CD4-positive, alpha-beta T cell treated with Interleukin-12 subunit alpha and Interleukin-12 subunit beta, for 1 hour (primary cell): ENCODE data around the gene ETV7.

ENCODE experiments used
- DNase-seq: peaks from one replicate; pipeline ENCODE4 v3.0.0-alpha.2; 2020

ETV7 gene

GRCh38 chr6:36337814-36338213, 49.7 kb downstream of the ETV7 start:
- no peak for DNase-seq

GRCh38 chr6:36336779-36337241, 50.7 kb downstream of the ETV7 start, which contains the start of gene BNIP5:
BNIP5 (minus strand) TSS chr6:36336888; CDS start chr6:36330690, 6,198 bp downstream.
- peak; percentile 29 for DNase-seq

DNA sequence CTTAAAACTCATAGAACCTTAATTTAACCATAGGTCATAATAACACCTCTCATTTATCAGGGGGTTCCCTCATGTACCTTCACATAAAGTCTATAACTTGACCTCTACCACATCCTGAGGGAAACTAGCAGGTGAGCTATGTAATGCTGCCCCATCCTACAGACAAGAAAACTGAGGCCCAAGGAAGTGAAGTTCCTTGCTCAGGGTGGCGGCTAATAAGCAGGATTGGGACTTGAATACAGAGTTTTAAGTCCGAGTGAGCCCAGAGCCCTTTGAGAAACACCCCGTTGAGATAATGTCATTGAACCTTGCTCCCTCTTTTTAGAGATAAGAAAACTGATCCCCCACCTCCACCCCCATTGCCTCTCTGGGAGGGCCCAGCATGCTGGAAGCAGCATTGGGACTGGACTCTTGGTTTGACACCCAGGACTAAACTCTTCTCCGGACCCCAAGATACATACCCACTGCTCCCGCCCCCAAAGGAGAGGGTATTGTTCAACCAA, 51.2 kb downstream of the ETV7 start:
- no peak for DNase-seq

- DNase-seq = no peak
Observed at GRCh38 chr6:36335465-36336207, 51.8 kb downstream of the ETV7 start.

DNA sequence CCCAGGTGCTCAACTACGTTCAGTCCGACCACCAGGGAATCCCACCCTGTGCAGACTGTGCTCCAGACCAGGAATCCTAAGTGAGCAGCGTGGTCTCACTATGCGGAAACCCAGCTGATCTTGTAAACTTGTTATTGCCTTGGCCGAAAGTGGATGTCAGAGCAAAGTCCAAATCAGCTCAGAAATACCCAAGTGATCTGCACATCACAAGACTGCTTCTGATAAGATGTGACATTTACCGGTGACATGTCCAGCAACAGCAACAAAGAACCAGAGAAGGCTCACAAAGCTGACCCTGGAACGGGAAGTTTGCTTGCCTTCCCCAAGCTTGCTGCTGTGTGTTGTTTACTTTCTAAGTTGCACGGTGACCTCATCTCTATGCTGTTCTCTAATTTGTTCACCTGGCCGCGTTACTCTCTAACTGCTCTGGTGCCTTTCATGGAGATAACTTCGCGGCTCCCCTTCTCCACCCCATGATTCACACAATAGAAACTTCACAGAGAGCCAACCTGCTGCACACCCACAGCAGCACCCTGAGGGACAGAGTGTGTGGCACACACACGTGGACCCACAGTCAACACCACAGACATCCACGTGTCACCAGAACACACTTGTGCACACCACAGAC, 52.5 kb downstream of the ETV7 start:
- DNase-seq = no peak

DNA sequence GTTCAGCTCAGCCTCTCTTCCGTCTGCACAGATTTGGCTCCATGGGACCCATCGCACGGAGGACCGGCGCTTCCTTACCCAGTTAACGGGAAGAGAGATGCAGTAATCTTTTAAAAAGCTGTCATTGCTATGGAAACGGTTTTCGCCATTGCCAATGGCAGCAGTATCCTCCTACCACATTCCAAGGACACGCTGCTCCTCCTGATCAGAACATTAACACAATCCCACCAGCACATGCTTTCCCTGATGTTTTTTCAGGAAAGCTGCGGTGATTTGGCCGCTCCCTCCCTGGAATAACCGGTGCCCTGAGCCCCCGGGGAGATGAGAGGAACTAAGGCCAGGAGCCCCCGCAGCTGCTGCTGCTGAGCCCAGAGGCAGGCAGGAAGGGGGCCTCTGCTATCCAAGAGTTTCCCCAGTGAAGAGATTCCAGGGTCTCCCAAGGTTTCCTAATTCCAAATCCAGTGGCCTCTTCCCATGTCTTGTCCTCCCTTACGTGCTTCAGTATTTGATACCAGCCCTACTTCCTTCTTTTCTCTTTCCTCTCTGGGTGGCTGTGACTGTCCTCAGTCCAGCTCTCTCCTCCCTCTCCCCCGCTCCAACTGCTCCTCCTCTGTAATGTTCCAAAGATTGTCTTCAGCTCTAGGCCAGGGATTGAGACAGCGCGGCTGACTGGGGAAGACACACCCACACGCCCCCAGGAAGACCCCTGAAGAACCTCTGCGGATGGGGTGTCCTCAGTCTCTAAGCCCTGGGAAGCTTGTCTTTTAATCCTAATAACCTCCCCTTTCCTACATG, 53.3 kb downstream of the ETV7 start:
- no peak for DNase-seq

DNA sequence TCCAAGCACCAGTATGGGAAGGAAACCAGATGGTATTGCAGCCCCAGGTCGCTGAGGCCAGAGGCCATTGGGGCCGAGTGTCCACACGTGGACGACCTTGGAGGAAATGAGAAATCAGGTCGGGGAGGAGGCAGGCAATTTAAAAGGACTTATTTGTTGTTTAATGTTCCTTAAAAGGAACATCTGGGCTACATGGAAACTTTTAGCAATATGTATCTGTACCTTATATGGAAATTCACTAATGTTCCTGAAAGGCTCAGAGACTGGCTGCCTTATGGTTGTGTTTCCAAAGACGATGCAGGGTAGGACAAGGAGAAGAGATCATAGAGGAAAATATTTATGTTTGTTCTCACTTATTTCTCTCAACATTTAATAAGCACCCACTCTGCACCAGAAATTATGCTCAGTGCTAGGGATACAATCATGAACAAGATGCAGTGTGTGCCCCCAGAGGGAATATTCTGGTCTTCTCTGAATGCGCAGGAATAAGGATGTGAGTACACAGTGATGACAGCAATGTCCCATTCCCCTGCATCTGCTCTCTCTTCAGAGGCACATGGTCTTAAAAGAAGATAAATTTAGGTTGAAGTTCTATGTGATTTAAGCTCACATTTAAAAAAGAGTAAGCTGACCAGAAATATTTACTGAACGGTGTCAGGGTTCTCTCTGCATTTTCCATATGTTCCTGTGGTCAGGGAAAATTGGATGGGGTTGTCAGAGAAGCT, 54.1 kb downstream of the ETV7 start:
- DNase-seq = no peak

DNA sequence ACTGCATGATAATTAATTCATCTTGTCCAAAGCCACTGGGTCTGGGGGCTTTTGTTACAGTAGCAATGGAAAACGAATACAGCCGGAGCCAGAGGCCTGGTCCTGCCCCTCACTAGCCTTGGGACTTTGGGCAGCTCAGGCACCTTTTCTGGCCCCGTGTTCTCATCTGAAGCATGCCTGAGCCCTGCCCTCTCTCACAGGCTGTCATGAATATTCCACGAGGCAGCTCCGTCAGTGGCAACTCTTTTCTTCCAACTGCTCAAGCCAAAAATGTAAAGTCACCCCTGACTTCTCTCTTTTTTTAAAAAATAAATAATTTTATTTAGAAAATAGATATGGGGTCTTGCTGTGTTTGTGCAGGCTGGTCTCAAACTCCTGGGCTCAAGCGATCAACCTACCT, 56.1 kb downstream of the ETV7 start:
- no peak for DNase-seq

- DNase-seq = no peak
Observed at GRCh38 chr6:36330366-36330765, 57.1 kb downstream of the ETV7 start.

DNA sequence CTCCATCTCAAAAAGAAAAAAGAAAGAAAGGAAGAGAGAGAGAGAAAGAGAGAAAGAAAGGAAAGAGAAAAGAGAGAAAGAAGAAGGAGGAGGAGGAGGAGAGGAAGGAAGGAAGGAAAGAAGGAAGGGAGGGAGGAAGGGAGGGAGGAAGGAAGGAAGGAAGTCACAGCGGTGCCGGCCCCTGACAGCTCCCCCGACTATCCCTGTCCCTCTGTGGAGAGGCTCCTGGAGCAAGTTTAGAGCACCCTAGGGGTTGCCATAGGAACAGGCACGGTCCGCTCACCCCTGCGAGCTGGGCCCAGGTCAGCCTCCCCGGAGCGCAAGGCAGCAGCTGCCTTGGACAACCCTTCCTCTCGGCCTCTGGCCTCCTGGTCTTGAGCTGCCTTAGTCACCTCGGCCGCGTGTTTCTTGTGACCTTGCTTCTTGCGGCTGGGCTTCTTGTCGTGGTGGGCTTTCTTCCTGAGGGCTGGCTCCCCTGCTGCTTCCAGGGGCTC, 57.6 kb downstream of the ETV7 start:
- DNase-seq = no peak

DNA sequence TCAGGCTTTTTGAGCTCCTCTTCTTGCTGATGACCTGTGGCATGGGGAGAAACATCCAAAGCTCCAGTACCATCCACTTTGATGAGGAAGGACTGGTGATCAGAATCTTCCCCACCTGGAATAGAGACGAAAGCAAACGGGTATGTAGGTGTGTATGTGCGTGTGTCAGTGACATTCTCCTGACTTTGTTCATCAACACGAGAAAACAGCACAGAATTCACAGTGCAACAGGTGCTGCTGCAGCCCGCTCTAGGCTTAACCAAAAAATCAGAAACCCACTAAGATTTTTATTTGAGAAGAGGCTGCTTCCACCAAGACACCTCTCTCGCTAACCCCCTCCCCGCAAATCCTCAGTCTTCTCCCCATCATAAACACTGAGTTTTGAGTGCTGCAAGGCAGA, 58.9 kb downstream of the ETV7 start:
- DNase-seq = no peak

DNA sequence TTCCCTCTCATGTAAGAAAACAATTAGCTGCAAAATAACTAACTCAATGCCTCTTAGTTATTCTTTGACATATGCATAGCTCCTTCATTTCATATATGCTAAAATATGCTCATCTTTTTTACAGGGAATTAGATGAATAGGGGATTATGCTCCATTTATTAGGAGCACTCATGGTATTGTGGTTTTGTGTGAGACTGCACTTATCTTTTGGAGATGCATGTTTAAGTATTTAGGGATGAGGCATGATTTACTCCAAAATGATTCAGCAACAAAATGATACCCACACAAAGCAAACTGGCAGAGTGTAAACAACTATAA, 59.6 kb downstream of the ETV7 start:
- no peak for DNase-seq

DNA sequence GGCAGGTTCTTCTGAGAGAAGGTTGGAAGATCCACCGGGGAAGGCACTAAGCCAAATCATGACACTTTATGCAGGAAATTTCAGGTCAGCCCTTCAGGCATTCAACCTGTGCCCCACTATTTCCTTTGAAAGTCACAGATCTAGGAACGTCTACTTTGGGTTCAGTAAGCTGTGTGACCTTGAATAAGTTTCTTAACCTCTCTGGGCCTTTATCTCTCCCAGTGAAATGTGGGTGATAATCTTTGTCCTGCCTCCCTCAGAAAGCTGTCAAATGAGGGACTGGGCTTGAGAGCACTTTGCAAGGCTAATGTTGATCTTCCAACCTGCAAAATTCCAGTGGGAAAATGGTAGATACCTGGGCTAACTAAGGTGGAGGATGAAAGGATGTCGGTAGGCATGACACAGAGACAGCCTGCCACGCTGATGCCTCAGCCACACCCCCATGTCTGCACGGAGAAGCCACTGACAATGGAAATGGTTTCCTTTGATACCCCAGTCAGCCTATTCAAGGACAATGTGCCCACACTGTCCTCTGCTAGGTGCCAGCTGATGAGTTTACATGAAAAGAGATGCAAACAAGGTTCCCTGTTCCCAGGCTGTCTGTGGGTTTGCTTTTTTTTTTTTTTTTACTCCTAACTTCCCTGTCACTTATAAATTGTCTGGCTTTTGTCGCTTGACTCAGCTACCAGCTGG, 60.1 kb downstream of the ETV7 start:
- DNase-seq = no peak

- DNase-seq = no peak
Observed at GRCh38 chr6:36326356-36326995, 61.0 kb downstream of the ETV7 start.

- DNase-seq = no peak
Observed at GRCh38 chr6:36324715-36325114, 62.8 kb downstream of the ETV7 start.

- no peak for DNase-seq
Observed at GRCh38 chr6:36324191-36324590, 63.3 kb downstream of the ETV7 start.

DNA sequence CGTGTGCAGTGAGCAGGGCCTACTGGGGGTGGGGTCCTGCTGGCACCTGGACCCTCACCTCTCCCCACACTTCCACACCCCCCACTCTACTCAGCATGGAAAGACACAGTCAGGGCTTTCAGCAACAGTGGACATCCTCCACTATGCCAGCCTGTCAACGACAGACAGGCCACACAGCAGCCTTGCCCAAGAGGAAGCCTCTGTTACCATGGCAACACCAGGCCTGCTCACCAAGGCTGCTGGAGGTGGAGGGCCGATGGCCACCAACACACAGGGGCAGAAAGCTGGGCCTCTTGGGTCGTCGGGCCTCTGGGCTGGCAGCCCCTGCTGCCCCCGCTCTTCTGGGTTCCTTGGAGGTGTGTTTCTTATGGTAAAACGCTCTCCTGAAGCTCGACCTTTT, 64.4 kb downstream of the ETV7 start:
- DNase-seq = no peak

- no peak for DNase-seq
Observed at GRCh38 chr6:36322591-36322990, 64.9 kb downstream of the ETV7 start.

DNA sequence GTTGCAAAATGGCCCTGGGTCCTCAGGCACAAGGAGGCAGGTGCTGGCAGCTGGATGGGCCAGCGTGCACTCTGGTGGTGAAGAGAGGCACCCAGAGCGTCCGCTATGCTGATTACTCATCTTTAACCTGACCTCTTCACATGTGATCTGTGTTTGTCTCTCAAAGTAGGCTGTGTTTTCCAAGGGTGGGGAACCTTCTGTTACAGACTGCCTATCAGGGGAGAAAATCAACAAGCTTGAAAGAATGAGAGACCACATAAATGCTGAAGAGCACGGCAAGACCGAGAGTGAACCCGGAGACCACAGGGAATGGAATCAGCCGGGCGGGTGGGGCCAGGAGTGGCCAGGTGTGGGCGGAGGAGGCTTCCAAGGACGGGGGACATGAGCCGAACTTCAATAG, 67.0 kb downstream of the ETV7 start:
- no peak for DNase-seq

- no peak for DNase-seq
Observed at GRCh38 chr6:36319821-36320220, 67.6 kb downstream of the ETV7 start.

DNA sequence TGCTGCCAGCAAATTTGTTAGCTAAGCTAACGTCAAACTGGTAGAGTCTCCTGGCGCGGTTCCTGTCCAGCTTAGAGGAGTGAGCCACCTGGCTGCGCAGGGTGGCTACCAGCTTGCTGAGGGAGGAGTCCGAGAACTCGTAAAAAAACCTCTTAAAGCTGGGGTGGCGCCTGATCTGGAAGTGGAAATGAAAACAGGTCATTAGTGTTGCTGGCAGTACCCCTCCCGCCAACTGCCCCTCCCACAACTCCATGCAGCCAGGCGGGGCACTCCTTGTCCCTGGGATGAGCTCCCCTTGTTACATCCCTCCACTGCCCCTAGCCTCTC, 68.1 kb downstream of the ETV7 start:
- no peak for DNase-seq
